Measurements from ENCODE around the gene G6PC1.

DNA sequence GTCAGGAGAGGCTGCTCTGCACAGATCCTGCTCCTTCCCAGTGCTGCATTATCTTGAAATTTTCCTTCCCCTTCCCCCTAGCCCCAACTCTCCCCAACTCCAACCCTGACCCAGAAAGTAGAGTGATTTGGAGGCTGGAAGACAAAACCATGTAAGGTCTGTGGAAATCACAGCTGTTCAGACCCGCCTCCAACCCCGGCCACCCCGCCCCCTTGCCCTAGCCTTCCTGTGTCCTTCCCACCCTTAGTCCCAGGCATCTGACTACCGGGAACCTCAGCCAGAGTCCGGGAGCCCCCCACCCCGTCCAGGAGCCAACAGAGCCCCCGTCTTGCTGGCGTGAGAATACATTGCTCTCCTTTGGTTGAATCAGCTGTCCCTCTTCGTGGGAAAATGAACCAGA, 49.6 kb upstream of the G6PC1 start, which contains the start of gene AOC3:
- TF ChIP-seq, protein P1, sequence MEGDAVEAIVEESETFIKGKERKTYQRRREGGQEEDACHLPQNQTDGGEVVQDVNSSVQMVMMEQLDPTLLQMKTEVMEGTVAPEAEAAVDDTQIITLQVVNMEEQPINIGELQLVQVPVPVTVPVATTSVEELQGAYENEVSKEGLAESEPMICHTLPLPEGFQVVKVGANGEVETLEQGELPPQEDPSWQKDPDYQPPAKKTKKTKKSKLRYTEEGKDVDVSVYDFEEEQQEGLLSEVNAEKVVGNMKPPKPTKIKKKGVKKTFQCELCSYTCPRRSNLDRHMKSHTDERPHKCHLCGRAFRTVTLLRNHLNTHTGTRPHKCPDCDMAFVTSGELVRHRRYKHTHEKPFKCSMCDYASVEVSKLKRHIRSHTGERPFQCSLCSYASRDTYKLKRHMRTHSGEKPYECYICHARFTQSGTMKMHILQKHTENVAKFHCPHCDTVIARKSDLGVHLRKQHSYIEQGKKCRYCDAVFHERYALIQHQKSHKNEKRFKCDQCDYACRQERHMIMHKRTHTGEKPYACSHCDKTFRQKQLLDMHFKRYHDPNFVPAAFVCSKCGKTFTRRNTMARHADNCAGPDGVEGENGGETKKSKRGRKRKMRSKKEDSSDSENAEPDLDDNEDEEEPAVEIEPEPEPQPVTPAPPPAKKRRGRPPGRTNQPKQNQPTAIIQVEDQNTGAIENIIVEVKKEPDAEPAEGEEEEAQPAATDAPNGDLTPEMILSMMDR (IDR thresholded peaks at IDR 0.05; ENCODE audit: borderline replicate concordance, extremely low read depth, low read length, poor library complexity, severe bottlenecking) = no peak
- no peak for TF ChIP-seq EZH2 (IDR thresholded peaks at IDR 0.05; ENCODE audit: borderline replicate concordance, low read depth, low read length, severe bottlenecking)

Data from DND-41 (cell line).